Kidney capillary endothelial cell (primary cell): ENCODE measurements around the gene SLC15A4.

ENCODE experiments used
- DNase-seq: peaks from one replicate; pipeline ENCODE4 v3.0.0-alpha.2; 2018; ENCODE audit warnings: low spot score

Gene SLC15A4

GRCh38 chr12:128794661-128795529 is 28.9 kb downstream of the SLC15A4 start:
- DNase-seq: no peak

DNA sequence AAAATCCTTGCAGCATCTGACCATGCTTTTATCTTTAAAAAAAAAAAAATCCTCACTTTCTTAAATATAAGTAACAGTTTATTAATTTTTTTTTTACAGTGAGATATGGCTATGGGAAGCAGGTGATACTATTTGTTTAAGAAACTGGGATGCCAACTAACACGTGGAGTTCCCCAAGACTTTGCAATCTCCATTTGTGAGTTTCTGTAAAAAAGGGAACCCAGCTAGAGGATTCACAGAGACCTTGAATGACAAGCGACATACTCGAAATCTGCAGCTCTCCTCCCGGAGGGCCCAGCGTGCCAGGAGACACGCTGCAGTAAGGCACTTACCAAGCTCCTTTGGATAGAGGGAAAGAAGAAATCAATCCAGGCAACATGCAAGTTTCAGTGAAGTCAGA is 30.1 kb downstream of the SLC15A4 start:
- no peak for DNase-seq

- no peak for DNase-seq
Measured at GRCh38 chr12:128792881-128793280, 30.9 kb downstream of the SLC15A4 start.

DNA sequence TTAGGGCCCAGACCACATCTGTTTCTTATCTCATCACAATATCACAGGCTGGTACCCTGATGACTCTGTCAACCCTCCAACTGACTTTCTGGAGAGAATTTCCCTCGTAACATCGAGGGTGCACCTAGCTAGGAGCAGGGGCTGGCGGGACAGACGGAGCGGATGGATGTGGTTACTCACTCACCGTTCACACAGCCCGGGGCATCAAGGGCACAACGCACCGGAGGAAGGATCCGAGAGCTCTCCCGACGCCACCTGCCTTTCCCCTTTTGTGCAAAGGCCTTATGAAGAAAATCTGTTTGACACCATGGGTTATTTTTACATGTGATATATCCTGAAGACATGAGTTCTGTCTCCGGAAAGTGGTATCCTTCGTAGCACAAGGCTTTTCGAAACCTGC is 31.4 kb downstream of the SLC15A4 start:
- no peak for DNase-seq

DNA sequence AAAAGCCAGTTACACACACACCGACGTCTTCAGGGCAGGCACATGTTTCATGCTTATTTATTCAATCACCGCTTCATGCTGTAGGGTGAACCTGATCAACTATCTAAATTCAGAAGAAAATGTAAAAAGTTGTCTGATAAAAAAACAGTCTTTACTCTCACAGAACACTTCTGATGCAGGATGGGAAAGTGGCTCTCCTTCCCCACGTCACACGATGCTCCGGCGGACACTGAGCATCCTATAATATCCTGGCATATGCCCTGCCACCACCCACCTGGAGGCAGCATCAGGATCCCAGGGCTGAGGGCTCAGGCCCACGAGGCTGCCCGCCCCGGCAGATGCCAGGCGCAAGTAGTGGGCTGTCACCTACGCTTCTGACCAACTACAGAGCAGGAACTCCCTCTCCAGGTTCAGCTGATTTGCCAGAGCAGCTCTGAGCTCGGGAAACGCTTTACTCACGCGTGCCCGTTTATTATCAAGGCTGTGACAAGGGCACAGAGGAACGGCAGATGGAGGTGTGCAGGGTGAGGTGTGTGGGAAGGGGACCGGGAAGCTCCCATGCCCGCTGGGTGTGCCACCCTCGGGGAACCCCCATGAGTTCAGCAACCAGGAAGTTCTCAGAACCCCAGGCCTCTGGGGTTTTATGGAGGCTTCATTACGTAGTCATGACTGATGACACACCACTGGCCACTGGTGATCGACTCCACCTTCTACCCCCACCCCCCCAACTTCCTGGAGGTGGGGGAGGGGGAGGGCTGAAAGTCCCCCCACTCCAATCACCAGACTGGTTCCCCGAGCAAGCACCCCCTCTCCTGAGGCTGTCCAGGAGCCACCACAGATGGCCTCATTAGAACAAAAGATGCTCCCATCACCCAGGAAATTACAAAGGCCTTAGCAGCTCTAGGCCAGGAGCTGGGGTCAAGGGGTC is 32.1 kb downstream of the SLC15A4 start:
- no peak for DNase-seq

DNA sequence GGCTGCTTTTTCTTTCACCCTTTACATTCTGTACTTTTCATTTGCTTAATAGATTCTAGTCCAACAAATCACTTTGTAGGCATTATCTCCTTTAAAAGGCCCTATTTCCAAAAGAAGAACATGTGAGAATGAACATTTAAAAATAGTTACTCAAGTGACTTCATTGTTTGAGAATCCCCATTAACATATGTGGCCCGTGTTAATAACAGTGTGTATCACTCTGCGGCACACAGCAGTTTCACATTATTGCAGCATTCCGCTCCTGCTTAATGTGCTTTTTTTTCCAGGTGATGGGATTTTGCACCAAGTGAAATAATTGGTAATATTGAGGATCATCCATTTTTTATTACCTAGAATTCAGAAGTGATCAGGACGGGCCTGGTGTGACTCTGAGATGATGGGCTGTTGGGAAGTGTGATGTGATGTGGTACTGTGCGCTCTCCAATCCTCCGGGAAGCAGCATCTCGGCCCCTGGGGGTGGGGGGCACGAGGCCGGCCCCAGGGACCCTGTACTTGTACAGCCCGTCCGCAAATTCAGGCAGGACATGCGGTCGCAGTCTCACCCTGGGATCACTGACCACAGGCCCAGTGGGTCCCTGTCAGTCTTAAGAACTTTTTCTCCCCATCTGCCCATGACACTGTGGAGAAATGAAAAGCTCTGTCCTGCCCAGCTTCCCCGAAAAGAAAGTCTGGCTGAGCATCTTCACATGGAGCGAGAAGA is 32.9 kb downstream of the SLC15A4 start:
- DNase-seq: no peak

GRCh38 chr12:128790221-128790620 is 33.5 kb downstream of the SLC15A4 start:
- no peak for DNase-seq

- no peak for DNase-seq
Measured at GRCh38 chr12:128789356-128789929, 34.3 kb downstream of the SLC15A4 start.

DNA sequence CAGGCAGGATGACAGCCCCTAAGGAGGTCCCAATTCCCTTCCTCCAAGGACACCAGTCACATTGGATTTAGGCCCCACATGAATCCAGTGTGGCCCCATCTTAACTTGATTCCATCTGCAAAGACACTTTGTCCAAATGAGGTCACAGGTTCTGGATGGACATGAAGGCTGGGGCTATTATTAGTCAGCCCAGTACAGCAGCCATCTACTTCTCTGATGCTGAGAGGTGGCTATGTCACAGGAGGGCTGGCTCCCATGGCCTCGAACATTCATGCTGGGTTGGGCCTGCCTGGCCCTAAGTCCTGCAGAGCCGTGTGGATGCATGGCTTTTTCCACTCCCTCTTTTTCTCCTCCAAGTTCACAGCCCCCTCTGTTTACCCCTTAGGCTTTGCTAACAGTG is 35.9 kb downstream of the SLC15A4 start:
- no peak for DNase-seq

DNA sequence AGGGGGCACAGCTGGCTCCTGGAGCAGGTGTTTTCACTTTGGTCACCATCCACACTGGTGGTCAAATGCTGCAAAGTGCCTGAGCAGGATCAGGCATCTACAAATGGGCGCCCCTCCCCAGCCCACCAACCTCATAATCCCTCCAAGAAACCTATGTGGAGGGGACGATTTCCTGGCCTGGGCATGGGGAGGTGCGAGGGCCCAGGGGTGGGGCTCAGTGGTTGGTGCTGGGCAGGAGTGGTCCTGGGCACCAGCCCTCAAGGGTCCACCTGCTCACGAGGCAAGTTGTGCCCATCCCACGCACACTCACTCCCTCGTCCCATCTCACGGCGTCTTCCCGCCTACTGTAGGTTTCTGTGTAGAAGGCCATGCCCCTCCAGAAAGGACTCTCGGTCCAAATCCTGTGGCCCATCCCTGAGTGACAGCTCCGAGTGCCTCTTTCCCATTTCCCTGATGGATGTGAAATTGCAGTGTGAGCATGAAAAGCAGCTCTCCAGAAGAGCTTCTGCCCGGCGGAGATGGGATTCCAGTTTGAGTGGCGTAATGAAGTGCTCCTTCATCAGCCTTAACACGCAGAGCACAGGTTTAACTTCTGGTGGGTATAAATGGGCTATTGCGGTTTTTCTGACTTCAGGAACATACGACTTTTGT is 36.9 kb downstream of the SLC15A4 start:
- no peak for DNase-seq

GRCh38 chr12:128784030-128784760 is 39.6 kb downstream of the SLC15A4 start:
- DNase-seq: no peak

DNA sequence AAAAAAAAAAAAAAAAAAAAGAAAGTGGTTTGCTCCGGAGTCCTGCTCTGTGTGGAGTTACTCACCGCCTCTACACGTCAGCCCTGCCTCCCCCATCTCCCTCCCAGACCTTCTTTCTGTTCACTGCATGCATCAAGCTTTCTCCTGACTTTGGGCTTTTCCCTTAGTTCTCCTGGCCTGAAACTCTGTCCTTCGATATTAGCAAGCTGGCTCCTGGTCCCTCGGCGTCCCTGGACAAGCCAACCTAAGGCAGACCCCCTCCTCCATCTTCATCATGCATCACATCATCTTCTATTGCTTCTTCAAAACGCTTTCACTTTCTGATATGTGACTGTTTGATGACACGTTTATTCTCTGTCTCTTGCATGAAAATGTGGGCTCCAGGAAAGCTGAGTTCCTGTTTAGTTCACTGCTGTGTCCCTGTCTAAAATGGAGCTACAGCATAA is 40.6 kb downstream of the SLC15A4 start:
- no peak for DNase-seq

DNA sequence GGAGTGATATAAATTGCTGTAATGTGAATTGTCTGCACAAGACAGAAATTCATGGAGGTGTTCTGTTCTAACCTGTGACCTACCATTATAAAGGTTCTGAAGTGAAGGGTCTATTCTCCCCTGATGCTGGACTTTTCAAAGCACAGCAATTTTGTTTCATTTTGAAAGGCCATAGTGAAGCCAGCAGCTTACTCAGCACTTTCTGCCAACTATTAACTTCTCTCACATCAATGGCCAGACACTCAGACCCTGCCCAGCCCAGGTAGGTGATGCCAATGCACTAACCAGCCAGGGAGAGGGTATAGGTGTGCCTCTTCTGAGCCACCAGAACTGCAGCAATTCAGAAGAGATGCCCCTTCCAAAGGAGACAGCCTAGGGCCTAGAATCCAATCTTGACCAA is 43.9 kb downstream of the SLC15A4 start:
- no peak for DNase-seq

DNA sequence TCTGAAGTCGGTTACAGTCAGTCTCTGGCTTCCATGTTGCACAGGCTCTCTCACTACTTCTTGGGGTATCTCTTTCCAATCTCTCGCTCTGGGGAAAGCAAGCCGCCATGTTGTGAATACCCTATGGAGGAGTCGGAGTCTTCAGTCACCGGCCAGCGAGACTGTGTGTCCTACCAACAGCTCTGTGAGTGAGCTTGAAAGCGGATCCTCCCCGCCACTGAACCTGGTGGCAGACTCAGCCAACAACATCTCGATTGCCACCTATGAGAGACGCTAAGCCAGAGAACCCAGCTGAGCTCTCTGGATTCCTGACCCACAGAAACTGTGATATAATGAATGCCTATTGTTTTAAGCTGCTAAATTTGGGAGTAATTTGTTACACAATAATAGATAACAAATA is 51.5 kb downstream of the SLC15A4 start:
- DNase-seq: no peak

- no peak for DNase-seq
Measured at GRCh38 chr12:128771681-128772080, 52.1 kb downstream of the SLC15A4 start.

- DNase-seq: no peak
Measured at GRCh38 chr12:128767518-128767917, 56.2 kb downstream of the SLC15A4 start.

DNA sequence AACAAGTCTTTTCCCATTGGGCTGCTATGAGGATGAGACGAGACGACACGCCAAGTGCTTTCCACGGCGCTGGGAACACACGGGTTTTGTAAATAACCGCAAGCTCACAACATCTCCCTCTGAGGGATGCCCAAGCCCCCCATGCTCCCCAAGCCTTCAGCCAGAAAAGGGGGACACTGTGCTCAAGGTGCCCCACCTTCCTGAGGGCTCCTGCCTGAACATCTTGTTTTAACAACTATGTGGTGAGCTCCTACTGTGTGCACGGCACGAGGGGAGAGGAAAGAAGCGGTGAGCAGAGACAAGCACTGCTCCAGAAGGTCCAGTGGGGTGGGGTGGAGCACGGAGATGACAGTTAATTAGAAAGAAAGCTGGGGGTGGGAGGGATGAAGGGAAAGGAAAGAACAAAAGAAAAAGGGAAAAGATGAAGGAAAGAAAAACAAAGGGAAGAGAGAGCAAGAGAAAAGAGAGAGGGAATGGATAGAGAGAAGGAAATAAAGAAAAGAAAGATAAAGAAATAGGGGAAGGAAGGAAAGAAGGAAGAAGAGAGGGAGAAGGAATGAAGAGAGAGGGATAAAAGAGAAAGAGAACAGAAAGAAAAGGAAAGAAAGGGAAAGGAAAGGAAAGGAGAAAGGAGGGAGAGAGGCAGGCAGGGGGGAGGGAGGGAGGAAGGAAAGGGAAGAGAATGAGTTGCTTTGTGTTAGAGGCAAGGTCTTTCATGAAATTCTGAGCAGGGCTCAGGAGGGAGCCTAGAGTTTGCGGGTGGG is 56.8 kb downstream of the SLC15A4 start:
- no peak for DNase-seq

GRCh38 chr12:128763395-128763794 is 60.4 kb downstream of the SLC15A4 start:
- no peak for DNase-seq

DNA sequence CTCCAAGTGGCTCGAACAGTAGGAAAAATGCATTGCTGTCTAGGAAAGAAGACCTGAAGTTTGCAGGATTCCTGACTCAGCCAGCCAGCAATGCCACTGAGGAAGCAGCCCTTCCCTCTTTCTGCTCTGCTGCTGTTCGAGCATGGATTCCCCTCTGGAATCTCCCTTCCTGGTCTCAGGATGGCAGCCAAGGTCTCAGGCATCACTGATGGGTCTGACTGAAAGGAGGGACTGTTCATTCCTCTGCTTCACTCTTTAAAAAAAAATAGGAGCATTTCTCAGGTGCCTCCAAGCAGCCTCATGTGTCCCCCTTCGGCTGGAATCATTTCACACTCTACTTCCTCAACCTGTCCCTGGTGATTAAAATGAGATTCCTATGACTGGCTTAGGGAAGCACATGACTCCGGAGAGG is 62.4 kb downstream of the SLC15A4 start:
- DNase-seq: no peak

DNA sequence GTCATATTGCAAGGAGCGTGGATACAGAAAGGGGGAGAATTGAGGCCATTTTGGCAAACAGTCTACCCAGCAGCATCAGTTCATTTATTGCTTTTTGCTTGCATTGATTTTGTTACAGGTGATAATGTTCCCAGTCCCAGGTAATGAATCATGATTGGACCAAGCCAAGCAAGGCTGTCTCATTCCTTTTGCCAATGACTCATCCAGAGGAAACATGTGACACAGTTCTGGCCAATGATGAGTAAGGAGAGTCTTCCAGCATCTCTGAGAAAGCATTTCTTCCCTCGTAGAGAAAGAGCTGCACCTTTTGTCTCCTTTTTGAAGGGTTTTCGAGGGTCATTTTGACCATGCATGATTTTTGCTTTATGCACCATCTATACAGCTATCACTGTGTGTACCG is 68.2 kb downstream of the SLC15A4 start:
- no peak for DNase-seq
